Heart left ventricle (tissue), 13 donors: ENCODE results near the gene CLIP2.
"Not testable (repeated sequence)": the region's sequence is repeated elsewhere in the genome, so short reads cannot be mapped to it uniquely, and the experiment has no call there.

Source experiments
- POLR2A ChIP-seq, 2 donors: fragments of 450-650 bp; IDR thresholded peaks; one replicate each; pipeline ENCODE4 v1.6.1; 2017; ENCODE audit warnings: antibody characterized with exemption in 2 of 2, mild to moderate bottlenecking in 2 of 2, moderate library complexity in 2 of 2
- TF ChIP-seq, protein P1 (sequence below), 12 donors: fragments of 200-600 bp; sonication (generic) in 4 of 12; IDR thresholded peaks; one replicate each; pipeline versions ENCODE4 v1.5.0 to v1.8.0; 2018 to 2022; ENCODE audit warnings: antibody characterized with exemption in 12 of 12, mild to moderate bottlenecking in 5 of 12
- donor health status: ischemic (EF 13 %, LVEDD 7.1; RV severe dilation, severe dysfunction).
- donor health status: DM: no; HTN: yes; CAD: no.
- donor health status: DM: no; HTN: no; CAD: no.
- donor health status: ischemic (EF 25% LVEDD 6.9; RV normal size, moderate dysfunction).
- donor health status: ischemic (EF 25% LVEDD 5.7; RV mildly dilated, moderate dysfunction).
- donor health status: ischemic (EF 35%, LVEDD 5.7; RV mildly dilated, moderate dysfunction).
- donor health status: nonischemic (EF 11% LVEDD 7.7; RV severe dilation, severe dysfunction).
- donor health status: DM: yes; HTN: yes; CAD: no.
- donor health status: PGD.
- donor health status: ischemic (EF 29% LVEDD 5.4; RV normal size, mild dysfunction).
- donor health status: nonischemic (EF 23%, LVEDD 6.1; RV moderate dilation, normal function).

DNA sequence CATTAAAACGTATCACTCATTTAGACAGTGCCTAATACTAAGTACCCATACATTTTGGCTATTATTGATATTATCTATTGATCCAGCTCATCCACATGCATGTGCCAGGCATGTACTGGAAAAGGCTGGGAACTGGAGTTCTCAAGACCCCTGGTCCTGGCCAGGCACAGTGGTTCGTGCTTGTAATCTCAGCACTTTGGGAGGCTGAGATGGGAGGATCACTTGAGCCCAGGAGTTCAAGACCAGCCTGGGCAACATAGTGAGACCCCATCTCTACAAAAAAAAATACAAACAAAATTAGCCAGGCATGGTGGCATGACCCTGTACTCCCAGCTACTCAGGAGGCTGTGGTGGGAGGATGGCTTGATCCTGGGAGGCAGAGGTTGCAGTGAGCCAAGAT is 50.4 kb downstream of the CLIP2 start:
- TF ChIP-seq, protein P1, sequence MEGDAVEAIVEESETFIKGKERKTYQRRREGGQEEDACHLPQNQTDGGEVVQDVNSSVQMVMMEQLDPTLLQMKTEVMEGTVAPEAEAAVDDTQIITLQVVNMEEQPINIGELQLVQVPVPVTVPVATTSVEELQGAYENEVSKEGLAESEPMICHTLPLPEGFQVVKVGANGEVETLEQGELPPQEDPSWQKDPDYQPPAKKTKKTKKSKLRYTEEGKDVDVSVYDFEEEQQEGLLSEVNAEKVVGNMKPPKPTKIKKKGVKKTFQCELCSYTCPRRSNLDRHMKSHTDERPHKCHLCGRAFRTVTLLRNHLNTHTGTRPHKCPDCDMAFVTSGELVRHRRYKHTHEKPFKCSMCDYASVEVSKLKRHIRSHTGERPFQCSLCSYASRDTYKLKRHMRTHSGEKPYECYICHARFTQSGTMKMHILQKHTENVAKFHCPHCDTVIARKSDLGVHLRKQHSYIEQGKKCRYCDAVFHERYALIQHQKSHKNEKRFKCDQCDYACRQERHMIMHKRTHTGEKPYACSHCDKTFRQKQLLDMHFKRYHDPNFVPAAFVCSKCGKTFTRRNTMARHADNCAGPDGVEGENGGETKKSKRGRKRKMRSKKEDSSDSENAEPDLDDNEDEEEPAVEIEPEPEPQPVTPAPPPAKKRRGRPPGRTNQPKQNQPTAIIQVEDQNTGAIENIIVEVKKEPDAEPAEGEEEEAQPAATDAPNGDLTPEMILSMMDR (IDR thresholded peaks at IDR 0.05): not testable (repeated sequence)
- TF ChIP-seq POLR2A (IDR thresholded peaks at IDR 0.05): not testable (repeated sequence)
